ENCODE data around the gene SPOUT1.

- TF ChIP-seq POLR2AphosphoS5 (IDR thresholded peaks at IDR 0.05; ENCODE audit: low read length): no peak
- no peak for TF ChIP-seq SREBF2 (IDR thresholded peaks at IDR 0.05; ENCODE audit: low read length)
- TF ChIP-seq CTCF (IDR thresholded peaks at IDR 0.05 in 2 of 3, conservative IDR thresholded peaks at IDR 0.05 in 1 of 3; ENCODE audit: control insufficient read depth in 2 of 3, extremely low read depth in 1 of 3, insufficient read depth in 1 of 3, low read depth in 3 of 3, low read length in 3 of 3): no peak
- no peak for TF ChIP-seq EZH2 (IDR thresholded peaks at IDR 0.05; ENCODE audit: borderline replicate concordance, control insufficient read depth, low read depth, low read length)
- no peak for TF ChIP-seq TAF1 (IDR thresholded peaks at IDR 0.05; ENCODE audit: borderline replicate concordance, low read depth, low read length)
- TF ChIP-seq TCF12 (IDR thresholded peaks at IDR 0.05; ENCODE audit: low read depth, low read length): no peak
- no peak for TF ChIP-seq SPI1 (IDR thresholded peaks at IDR 0.05; ENCODE audit: borderline replicate concordance, insufficient read depth, low read depth, low read length)
- TF ChIP-seq NR2C2 (IDR thresholded peaks at IDR 0.05; ENCODE audit: borderline replicate concordance, control insufficient read depth, insufficient read length, low read depth): no peak
- TF ChIP-seq EGR1 (IDR thresholded peaks at IDR 0.05; ENCODE audit: borderline replicate concordance in 1 of 2, low read depth in 2 of 2, low read length in 2 of 2): no peak
- TF ChIP-seq EP300 (IDR thresholded peaks at IDR 0.05; ENCODE audit: borderline replicate concordance in 1 of 2, control insufficient read depth in 1 of 2, low read depth in 2 of 2, low read length in 2 of 2): no peak
Measured at GRCh38 chr9:128846680-128847030, 17.1 kb upstream of the SPOUT1 start.

Data from GM12878 (cell line).